ENCODE data around the gene DYNLL2. TPM values are rescaled to one million over a fixed set of nuclear protein-coding genes. Genes with fewer than 3 reads are reported as not detected.
"Not testable (repeated sequence)": the region's sequence is repeated elsewhere in the genome, so short reads cannot be mapped to it uniquely, and the experiment has no call there.

DYNLL2 gene
- polyA plus RNA-seq, 3 donors: 0.30 to 9.9 (median 0.42) TPM

- Histone ChIP-seq H3K9me3 (replicated peaks in 1 of 2; ENCODE audit: control insufficient read depth in 1 of 2, insufficient read depth in 1 of 2, low read length in 2 of 2) (no peaks in the 10 kb centered on the region), H3K4me3 (replicated peaks in 1 of 3; ENCODE audit: low read depth in 2 of 3, low read length in 3 of 3) (no peak overlapping the region), H3K36me3 (replicated peaks in 1 of 2; ENCODE audit: control insufficient read depth in 1 of 2, insufficient read depth in 2 of 2, low read length in 2 of 2) (no peaks in the 10 kb centered on the region), H3K4me1 (ENCODE audit: control insufficient read depth in 1 of 2, insufficient read depth in 2 of 2, low read length in 2 of 2) (no peaks in the 10 kb centered on the region), H3K27ac (ENCODE audit: low read depth in 1 of 2, low read length in 2 of 2) (no peak overlapping the region), H3K27me3 (ENCODE audit: control insufficient read depth in 2 of 2, insufficient read depth in 2 of 2, low read length in 2 of 2) (peaks cover 3 to 5% of the 10 kb centered on the region in 2 donors), H3K79me2 (ENCODE audit: insufficient read depth, low read length) (no peaks in the 10 kb centered on the region), H3K9ac (ENCODE audit: insufficient read depth, low read length, poor library complexity, severe bottlenecking) (no peak overlapping the region), H2AFZ (ENCODE audit: insufficient read depth, low read depth, low read length, poor library complexity, severe bottlenecking) (no peak overlapping the region), H4K20me1 (ENCODE audit: insufficient read depth, low read length) (no peaks in the 10 kb centered on the region), H3K4me2 (replicated peaks; ENCODE audit: extremely low read depth, low read length, poor library complexity, severe bottlenecking) (no peak overlapping the region)
- Mint-ChIP-seq H3K4me3 (peak overlapping the region in 1 of 2 donors; percentile 29), H3K27ac (no peak overlapping the region), H3K9me3 (no peaks in the 10 kb centered on the region), H3K36me3 (peaks cover 0 to 6% of the 10 kb centered on the region in 2 donors), H3K27me3 (ENCODE audit: low read depth in 3 of 3) (peaks cover 10 to 14% (median 12%) of the 10 kb centered on the region in 3 donors), H3K4me1 (no peaks in the 10 kb centered on the region)
- TF ChIP-seq CTCF (IDR thresholded peaks at IDR 0.05): peak; percentile 3
- intact Hi-C loops (cut with micrococcal nuclease): no loop called here
- DNase-seq: no peak
Observed at GRCh38 chr17:58100506-58100905, 17.3 kb downstream of the DYNLL2 start.

GRCh38 chr17:58101898-58102297, 18.7 kb downstream of the DYNLL2 start:
- not testable (repeated sequence) for H3K4me1 Mint-ChIP-seq

More at GRCh38 chr17:58101898-58102297, 18.7 kb downstream of the DYNLL2 start:
- H3K4me2 ChIP-seq (replicated peaks; ENCODE audit: extremely low read depth, low read length, poor library complexity, severe bottlenecking); H3K9me3 Mint-ChIP-seq; intact Hi-C loops (cut with micrococcal nuclease); H3K36me3 ChIP-seq (replicated peaks in 1 of 2; ENCODE audit: control insufficient read depth in 1 of 2, insufficient read depth in 2 of 2, low read length in 2 of 2); H3K9ac ChIP-seq (ENCODE audit: insufficient read depth, low read length, poor library complexity, severe bottlenecking); H3K27ac ChIP-seq (ENCODE audit: low read depth in 1 of 2, low read length in 2 of 2); H3K36me3 Mint-ChIP-seq; H3K4me1 ChIP-seq (ENCODE audit: control insufficient read depth in 1 of 2, insufficient read depth in 2 of 2, low read length in 2 of 2); H3K27me3 ChIP-seq (ENCODE audit: control insufficient read depth in 2 of 2, insufficient read depth in 2 of 2, low read length in 2 of 2); H3K9me3 ChIP-seq (replicated peaks in 1 of 2; ENCODE audit: control insufficient read depth in 1 of 2, insufficient read depth in 1 of 2, low read length in 2 of 2); H3K4me3 ChIP-seq (replicated peaks in 1 of 3; ENCODE audit: low read depth in 2 of 3, low read length in 3 of 3); H3K27ac Mint-ChIP-seq; H2AFZ ChIP-seq (ENCODE audit: insufficient read depth, low read depth, low read length, poor library complexity, severe bottlenecking); H3K79me2 ChIP-seq (ENCODE audit: insufficient read depth, low read length); H4K20me1 ChIP-seq (ENCODE audit: insufficient read depth, low read length); DNase-seq: not testable (repeated sequence)
- peak overlapping the region in 1 of 2 donors; percentile 30 for H3K4me3 Mint-ChIP-seq
- peaks cover 10 to 14% (median 12%) of the 10 kb centered on the region in 3 donors for H3K27me3 Mint-ChIP-seq (ENCODE audit: low read depth in 3 of 3)

Measured in CD14-positive monocyte (primary cell).